ENCODE results near the gene DNAH5. TPM values are rescaled to one million over a fixed set of nuclear protein-coding genes. Genes with fewer than 3 reads are reported as not detected.

DNAH5 gene
- total RNA-seq, 6 experiments from 2014 or later, result 1.2 to 16.2 (median 3.4) TPM

DNA sequence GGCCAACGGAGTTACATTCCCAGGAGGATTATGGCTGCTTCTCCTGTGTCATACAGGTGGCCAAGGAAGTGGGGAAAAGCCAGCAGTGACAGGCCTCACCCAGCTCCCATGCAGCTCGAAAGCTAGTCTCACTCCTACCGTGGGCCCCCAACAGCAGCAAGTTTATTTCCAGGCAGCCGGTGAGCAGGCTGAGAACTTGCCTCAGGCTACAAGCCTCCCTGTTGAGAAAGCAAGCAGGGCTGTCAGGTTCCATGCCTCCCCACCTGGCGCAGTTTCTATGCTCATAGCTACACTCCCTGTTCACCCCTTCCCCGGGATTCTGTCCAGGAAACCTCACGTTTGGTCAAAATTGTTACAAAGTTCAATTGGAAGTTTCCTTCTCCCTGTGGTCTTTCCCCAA, 27.5 kb upstream of the DNAH5 start:
- no peak for ATAC-seq
- Histone ChIP-seq H3K27ac (no peak overlapping the region), H3K4me3 (no peak overlapping the region), H3K36me3 (no peaks in the 10 kb centered on the region), H3K9me3 (no peaks in the 10 kb centered on the region), H3K4me1 (no peaks in the 10 kb centered on the region), H3K27me3 (no peaks in the 10 kb centered on the region)
- TF ChIP-seq, protein P1, sequence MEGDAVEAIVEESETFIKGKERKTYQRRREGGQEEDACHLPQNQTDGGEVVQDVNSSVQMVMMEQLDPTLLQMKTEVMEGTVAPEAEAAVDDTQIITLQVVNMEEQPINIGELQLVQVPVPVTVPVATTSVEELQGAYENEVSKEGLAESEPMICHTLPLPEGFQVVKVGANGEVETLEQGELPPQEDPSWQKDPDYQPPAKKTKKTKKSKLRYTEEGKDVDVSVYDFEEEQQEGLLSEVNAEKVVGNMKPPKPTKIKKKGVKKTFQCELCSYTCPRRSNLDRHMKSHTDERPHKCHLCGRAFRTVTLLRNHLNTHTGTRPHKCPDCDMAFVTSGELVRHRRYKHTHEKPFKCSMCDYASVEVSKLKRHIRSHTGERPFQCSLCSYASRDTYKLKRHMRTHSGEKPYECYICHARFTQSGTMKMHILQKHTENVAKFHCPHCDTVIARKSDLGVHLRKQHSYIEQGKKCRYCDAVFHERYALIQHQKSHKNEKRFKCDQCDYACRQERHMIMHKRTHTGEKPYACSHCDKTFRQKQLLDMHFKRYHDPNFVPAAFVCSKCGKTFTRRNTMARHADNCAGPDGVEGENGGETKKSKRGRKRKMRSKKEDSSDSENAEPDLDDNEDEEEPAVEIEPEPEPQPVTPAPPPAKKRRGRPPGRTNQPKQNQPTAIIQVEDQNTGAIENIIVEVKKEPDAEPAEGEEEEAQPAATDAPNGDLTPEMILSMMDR (IDR thresholded peaks at IDR 0.05), result no peak
- no peak for TF ChIP-seq POLR2A (IDR thresholded peaks at IDR 0.05)
- intact Hi-C loops (cut with DNase I), result no loop called here
- 51% methylated on average over 3 of the region's 7 CpGs for WGBS (ENCODE audit: insufficient coverage, low coverage, low lambda C conversion rate, missing lambda C conversion rate)
- DNase-seq, result no peak

DNA sequence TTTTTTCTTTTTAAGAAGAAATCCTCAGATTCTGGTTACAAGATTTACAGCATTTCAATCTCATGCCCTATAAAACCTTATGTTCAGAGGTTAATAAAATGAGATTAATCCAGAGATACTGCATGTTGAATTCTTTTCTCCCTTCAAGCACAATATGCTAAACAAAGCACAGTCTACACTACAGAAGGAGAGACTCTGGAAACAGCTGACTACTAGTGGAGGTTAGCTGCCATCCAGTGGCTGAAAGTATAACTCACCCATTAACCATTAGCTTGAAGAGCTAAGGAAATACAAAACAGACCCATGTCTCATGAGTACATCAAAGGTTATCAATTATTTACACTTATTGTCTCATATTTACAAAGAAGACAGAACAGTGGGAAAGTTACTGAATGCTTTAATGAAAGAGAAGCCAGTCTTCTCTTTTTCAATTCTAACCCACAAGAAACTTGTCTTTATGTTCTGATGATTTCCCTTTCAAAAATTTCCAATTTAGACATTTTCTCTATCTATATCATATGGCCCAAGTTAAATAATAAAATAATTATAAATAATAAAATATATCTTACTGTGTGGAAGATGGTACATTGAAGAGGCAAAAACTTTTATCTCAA, 12.7 kb upstream of the DNAH5 start:
- no peaks in the 10 kb centered on the region for H3K27me3 ChIP-seq
- H3K4me3 ChIP-seq, result no peak overlapping the region
- no peak overlapping the region for H3K27ac ChIP-seq
- DNase-seq (no peak), ATAC-seq (peak; percentile 72 to 93 (median 85))
- TF ChIP-seq, protein P1 (IDR thresholded peaks at IDR 0.05), result peak; percentile 47 to 65 (median 58)
- no peak for TF ChIP-seq POLR2A (IDR thresholded peaks at IDR 0.05)
- no peaks in the 10 kb centered on the region for H3K4me1 ChIP-seq
- no peaks in the 10 kb centered on the region for H3K36me3 ChIP-seq
- intact Hi-C loops (cut with DNase I), result no loop called here
- no peaks in the 10 kb centered on the region for H3K9me3 ChIP-seq

DNA sequence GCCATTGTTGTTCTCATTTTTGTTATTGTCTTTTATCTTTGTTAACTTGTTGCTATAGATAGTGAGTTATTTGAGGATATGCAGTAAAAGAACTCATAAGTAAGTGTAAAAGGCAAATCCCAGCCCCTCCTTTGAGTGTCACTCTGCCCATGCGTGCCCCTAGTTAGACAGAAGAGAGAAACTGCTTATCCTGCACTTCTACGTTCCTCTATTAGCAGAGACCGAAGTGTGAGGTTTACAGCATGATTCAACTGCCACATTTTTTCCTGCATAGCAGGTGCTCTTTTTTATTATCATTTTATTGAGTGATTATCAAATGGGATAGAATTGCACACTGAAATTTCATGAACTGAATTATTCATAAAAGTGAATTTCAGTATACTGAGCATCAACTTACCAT, 12.0 kb upstream of the DNAH5 start:
- intact Hi-C loops (cut with DNase I), result no loop called here
- 41% methylated on average over 3 of the region's 3 CpGs for WGBS (ENCODE audit: insufficient coverage, low coverage, low lambda C conversion rate, missing lambda C conversion rate)
- no peak for DNase-seq
- Histone ChIP-seq H3K9me3 (no peaks in the 10 kb centered on the region), H3K27ac (no peak overlapping the region), H3K4me3 (no peak overlapping the region), H3K4me1 (no peaks in the 10 kb centered on the region), H3K27me3 (no peaks in the 10 kb centered on the region), H3K36me3 (no peaks in the 10 kb centered on the region)
- no peak for TF ChIP-seq POLR2A (IDR thresholded peaks at IDR 0.05)
- TF ChIP-seq, protein P1 (IDR thresholded peaks at IDR 0.05), result no peak
- ATAC-seq, result no peak

DNA sequence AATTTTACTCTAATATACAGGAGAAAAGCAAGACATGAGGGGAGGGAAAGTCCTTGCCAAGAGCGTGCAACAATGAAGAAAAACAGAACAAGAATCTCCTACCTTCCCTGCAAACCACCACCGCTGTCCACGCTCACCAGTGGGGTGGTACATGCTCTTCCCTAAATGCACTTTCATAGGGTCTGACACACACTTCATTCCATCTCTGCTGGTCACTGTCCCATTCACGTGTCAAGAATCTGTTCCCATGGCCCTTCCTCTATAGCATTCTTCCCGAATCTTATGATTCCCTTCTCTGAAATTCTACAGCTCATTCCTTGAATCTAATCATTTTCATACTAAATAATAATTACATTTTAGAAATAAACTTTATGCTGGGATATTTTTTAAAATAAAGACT, 11.4 kb upstream of the DNAH5 start:
- intact Hi-C loops (cut with DNase I), result no loop called here
- ATAC-seq (no peak), DNase-seq (no peak)
- 81% methylated on average over 5 of the region's 5 CpGs for WGBS (ENCODE audit: insufficient coverage, low coverage, low lambda C conversion rate, missing lambda C conversion rate)
- TF ChIP-seq, protein P1 (IDR thresholded peaks at IDR 0.05), result no peak
- TF ChIP-seq POLR2A (IDR thresholded peaks at IDR 0.05), result no peak
- Histone ChIP-seq H3K27ac (no peak overlapping the region), H3K9me3 (no peaks in the 10 kb centered on the region), H3K36me3 (no peaks in the 10 kb centered on the region), H3K27me3 (no peaks in the 10 kb centered on the region), H3K4me3 (no peak overlapping the region), H3K4me1 (no peaks in the 10 kb centered on the region)

DNA sequence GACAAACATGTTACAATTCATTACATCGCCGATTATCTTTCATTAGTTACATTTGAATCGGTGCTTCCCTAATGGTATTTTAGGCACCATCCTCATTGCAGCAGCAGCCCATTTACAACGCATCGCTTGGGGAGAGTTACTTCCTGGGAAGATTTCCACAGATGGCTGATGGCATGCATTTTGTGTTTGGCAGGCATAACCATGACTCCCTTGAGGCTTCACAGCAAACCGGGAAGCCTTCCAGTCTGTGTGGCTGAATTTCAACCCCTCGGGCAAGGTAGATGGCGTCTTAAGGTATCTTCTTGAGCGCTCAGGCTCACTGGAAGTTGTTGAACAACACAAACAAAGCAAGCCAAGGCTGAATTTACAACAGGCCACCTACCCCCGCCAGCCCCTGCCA, 1.6 kb upstream of the DNAH5 start:
- Histone ChIP-seq H3K4me3 (no peak overlapping the region), H3K27ac (no peak overlapping the region), H3K4me1 (no peaks in the 10 kb centered on the region), H3K27me3 (no peaks in the 10 kb centered on the region), H3K9me3 (no peaks in the 10 kb centered on the region), H3K36me3 (no peaks in the 10 kb centered on the region)
- ATAC-seq, result no peak
- DNase-seq, result no peak
- WGBS (ENCODE audit: insufficient coverage, low coverage, low lambda C conversion rate, missing lambda C conversion rate), result 71% methylated on average over 4 of the region's 10 CpGs
- no peak for TF ChIP-seq POLR2A (IDR thresholded peaks at IDR 0.05)
- TF ChIP-seq, protein P1 (IDR thresholded peaks at IDR 0.05), result no peak
- intact Hi-C loops (cut with DNase I), result no loop called here

Data from right lobe of liver (tissue), 6 donors.